Stimulated activated CD4-positive, alpha-beta T cell treated with anti-CD3 and anti-CD28 coated beads, Interleukin-1b, Interleukin-23, amount 100 ng/mL, for 1 hour (primary cell): ENCODE results near the gene NFE2.
"Not testable (repeated sequence)": the region's sequence is repeated elsewhere in the genome, so short reads cannot be mapped to it uniquely, and the experiment has no call there.

Experiments used
- DNase-seq, 2 donors: peaks; one replicate each; pipeline ENCODE4 v3.0.0-alpha.2; 2020; ENCODE audit warnings: low read depth in 2 of 2

The NFE2 gene

DNA sequence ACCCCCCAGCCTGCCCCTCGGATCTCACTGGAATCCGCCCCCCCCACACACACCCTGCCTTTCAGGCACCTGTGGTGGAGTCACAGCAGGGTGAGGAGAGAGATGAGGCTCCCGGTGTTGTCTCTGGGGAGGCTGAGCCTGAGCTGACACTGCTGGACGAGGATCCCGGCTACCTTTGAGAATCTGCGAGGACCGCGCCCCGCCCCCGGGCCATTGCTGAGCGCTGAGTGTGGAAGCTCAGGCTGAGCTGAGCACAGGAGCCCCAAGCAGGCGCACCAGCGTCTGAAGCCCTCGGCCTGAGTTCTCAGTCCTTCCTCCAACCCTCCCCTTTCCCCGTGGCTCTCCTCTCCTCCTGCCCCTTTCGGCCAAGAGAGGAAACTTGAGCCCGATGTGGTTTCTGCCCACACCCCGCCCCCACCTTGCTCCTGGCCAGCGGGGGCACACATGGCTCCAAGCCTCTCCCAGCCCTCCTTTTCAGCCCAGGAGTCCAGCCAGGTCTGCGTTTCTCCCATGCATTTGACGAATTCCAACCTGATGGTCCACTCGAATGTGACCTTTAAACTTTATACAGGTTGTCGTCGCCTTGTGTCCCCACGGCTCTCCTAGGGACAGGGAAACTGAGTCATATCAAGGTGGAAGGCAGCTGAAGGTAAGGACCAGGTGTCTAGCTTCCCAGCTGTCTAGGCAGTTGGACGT lies at the start of gene NFE2:
NFE2 (minus strand) TSS at position 284 of the 696 bp plus-strand sequence. CDS start 5,767 bp downstream, outside the sequence.
- no peak for DNase-seq

DNA sequence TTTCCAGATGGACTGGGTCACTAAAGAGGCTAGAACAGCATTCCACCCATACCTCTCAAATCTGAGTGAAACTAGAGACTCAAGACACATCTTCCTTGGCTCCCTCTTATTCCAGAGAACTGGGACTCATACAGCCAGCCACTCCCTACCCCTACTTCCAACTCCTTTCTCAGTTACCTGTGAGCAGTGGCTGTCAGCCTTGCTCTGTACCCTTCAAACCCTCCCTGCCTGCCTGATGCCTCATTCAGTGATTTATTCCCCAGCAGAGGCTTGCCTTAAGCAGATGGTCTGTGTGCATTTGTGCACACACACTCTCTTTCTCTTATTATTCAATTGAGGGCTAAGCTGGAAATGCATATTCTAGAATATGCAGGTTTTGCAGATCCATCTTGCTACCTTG lies 48.9 kb upstream of the NFE2 start:
- no peak for DNase-seq

DNA sequence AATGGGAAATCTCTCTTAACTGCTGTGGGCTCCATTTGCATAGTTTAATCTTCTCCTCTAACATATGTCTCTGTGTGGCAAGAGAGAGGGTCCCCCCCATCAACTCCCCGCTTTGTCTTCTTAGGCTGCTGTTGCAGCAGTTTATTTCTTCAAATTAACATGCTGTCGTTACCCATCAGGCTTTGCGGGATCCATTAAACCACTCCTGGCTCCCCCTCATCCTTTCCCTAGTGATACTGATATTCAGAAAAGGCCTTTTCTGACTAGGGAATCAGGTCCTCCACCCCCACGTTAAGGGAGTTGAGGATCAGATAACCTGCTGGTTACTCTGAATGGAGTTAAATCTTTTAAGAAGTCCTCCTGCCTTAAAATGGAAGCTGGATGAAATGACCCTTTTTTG lies 48.2 kb upstream of the NFE2 start:
- no peak for DNase-seq

DNA sequence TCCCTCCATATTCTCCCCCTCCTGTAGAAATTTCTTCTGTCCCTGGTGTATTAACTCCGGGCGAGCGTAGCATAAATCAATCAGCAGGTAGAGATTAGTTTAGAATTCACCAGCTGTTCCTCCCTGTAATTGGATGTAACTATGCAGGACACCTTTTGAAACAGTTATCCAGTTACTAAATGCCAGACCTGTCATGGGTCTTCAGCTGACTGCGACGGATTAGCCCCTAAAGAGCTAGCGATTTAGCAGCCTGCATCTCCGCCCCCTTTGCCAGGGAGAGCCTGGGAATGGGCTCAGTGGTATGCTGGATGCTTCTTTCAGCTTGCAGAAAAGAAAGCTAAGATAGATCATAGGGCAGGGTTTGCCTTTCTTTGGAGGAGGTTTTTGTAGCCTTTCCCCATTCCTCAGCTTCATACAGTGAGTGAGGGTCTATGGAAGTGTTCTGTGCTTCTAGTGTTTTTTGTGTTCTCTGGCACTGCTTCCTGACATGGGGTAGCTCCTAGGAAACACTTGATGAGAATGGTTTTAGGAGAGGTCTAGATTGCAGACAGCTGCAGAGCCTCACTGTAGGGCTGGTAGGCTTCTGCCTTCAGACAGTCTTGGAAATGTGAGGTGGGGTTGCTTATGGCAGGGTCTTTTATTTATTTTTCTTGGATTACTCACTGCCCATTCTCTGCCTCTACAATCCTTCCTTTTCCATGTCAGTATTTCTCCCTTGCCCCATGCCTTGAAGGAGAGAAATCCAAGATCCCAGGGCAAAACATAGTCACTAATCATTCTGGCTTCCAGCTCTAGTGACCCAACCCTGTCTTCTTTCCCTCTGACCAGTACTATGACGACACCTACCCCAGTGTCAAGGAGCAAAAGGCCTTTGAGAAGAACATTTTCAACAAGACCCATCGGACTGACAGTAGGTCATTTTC lies 40.8 kb upstream of the NFE2 start:
- no peak for DNase-seq

DNA sequence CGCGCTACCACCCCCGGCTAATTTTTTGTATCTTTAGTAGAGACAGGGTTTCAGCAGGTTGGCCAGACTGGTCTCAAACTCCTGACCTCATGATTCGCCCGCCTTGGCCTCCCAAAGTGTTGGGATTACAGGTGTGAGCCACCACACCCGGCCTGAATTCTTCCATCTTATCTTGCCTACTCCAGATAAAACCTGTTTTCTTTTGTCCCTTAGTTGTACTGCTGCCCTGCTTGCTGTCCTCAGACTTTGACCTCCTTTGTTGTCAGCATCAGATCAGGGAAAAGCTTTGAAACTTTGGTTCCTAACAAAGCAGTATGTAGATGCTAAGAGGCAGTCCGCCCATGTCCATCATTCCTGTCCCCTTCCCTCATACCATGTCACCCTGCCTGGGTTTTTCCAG lies 40.0 kb upstream of the NFE2 start:
- DNase-seq: no peak

DNA sequence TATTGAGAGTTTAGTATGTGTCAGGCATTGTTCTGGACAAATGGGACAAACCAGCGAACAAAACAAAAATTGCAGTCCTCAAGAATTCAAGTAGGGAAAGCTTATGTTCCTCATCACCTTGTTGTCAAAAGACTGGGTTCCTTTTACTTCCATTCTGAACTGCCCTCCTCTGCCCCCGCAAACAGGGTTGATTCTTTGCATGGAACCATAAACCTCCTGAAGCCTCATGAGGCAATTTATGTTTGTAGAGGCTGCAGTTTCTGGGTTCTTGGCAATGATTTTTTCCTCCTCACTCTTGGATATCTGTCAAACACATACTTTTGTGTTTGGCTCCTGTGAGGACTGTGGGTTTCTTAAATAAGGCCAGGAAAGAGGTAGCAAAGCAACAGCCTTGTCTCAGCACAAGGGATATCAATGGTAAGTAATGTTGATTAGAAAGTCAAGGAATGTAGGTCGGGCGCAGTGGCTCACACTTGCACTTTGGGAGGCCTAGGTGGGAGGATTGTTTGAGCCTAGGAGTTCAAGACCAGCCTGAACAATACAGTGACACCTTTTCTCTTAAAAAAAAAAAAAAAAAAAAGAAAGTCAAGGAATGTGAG lies 38.0 kb upstream of the NFE2 start:
- DNase-seq: no peak

DNA sequence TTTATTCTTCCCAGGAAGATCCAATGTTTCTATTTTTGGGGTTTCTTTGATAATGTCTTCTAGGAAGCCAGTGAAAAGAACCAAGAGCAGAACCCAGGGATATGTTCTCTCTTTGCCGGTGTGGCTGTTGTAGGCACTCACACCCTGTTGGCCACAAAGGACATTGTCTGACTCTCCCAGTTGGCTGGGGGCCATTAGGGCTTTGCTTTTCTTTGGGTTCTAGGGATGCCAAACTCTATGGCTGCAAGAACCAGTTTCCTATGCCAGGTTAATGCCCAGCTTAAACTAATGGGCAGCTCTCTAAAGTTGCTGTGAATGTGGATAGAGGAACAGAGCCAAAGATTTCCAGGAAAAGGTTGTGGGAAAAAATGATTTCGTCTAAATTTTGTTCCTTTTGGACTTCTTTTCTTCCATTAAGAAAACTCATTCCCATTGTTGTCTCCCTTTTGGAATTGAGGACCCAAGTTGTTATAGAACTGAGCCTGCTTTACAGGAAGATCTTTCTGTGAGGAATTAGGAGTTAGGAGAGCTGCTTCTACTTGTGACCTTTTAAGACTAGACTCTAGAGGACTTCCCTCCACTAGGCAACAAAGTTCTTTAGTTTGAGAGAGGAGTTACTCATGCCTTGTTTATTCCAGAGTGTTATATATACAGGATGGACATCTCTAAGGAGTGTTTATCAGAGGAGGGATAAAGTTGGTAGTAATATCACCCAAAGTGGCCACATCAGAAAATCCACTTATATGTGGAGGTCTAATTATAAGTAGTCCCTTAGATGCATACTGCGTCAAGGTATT lies 37.2 kb upstream of the NFE2 start:
- no peak for DNase-seq

DNA sequence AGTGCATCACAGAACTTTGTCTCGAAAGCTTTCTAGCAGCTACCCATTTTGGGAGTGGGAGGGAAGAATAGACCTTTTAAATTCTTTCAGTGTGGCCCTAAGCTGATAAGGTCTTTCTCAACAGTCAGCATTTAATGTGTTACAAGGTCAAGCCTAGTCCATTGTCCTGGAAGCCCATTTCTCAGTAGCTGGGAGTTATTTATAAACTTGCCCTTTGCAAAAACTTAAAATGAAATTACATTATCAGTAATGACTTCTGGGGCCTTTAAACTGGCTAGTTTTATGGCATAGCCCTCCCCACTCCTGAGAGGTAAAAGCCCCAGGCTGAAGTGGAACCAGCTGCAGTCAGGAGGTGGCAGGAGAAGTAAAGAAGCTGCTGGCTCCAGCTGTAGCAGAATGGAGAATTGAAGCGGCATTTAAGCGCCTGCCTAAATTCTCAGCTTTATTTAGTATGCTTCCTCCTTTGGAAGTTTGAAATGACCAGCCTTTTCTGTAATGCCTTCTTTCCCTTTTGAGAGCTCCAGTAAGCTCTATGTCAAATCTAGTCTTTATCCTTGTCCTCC lies 36.5 kb upstream of the NFE2 start:
- DNase-seq: no peak

DNA sequence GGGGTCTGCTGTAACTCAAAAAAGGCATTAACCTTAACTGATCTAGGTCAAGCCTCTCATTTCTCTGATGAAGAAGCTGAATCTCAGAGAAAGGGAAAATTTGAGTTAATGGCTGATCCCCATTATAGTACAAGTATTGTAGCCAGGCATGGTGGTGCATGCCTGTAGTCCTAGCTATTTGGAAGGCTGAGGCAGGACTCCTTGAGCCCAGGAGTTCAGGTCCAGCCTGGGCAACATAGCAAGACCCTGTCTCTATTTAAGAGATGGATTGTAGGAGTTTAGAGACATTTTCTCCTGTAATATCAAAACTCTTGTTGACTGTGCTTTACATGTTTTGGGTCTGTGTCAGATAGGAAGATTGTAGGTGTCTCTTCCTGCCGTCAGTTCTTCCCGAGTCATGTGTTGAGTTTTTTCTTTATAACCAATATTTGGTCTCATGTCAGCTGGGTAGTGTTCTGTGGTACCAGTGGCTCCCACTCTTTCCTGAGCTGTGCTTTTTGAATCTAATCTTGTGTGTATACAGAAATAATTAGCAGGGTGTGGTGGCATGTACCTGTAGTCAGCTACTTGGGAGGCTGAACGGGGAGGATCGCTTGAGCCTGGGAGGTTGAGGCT lies 32.7 kb upstream of the NFE2 start:
- no peak for DNase-seq

DNA sequence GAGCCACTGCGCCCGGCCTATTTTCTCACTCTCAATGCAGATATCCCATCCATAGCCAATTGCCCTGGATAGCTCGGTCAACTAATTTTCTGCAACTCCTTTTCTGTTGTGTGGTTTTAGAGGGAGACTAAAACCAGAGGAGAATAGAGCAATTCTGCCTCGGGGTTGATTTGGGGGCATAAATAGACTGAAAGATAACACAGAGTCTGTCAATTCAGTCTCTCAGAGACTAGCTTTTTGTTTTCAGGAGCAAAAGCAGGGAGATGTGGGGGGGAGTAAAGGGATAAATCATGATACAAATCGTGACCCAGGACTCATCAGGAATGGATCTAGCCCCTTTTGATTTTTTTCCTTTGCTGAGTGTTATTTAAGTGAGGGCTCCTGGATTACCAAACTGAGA lies 30.6 kb upstream of the NFE2 start:
- DNase-seq: no peak

DNA sequence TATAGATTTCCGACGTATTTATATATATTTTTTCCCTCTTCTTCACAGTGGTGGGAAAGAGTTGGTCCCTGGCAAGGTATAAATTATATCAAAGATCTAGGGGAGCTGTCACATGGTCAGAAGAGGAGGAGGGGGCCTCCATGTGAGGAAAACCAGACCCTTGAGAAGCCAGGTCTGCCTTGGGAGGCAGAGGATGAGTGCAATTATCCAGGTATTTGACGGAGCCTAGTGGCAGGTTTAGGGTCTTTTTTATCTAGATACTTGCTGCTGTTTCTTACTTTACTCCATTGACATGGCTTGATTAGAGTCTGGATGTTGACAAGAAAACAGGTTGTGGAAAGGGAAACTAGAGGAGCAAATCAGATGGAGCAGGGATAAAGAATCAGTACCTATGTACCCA lies 29.6 kb upstream of the NFE2 start:
- DNase-seq: no peak

DNA sequence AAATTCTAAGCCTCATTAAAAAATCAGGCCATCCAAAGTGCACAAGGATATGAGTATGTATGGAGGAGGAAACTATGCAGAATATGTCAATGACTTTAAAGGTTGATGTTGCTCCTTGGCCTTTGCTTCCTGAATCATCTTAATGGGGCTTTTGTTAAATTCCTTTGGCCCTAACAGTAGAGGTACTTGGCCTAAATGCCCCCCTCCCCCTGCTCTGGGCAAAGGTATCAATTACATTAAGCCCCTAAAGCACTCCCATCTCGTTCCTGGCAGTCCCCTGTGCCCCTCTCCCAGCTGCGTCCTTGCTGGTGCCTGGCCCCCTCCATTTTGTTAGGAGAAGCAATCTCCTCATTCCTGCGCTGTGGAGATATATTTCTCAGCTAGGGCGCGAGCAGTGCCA lies 28.9 kb upstream of the NFE2 start:
- no peak for DNase-seq

DNA sequence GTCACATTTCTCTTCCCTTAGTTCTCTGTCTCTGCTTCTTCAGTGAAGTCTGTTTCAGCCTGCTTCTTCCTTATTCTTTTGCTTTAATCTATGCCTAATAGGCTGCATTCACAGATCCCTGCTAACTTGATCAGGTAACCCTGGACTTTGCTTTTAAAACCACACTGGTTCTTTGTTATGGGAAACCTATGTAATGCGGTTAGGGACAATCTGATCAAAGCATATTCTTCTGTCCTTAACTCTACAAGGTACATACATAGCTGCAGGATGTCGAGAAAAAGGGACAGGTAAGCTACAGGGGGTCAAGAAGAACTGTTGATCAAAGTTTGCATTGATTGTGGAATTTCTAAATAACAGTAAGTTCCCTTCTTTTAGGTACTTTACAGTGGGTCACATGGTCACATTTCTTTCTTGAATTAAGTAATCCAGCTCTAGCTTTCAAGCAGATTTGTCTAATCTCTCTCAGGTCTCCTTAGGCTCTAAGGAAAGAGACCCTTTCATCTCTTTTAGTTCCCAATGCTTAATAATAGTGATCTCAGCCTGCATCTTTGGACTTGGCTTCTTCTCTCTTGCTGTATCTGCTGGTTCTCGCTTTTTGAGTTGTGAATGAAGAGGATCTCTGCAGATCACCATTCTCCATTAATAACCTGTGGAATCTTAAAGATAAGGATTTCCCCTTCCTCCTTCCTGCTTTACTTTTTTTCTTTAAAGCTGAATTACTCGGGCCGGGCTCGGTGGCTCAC lies 28.0 kb upstream of the NFE2 start:
- no peak for DNase-seq

DNA sequence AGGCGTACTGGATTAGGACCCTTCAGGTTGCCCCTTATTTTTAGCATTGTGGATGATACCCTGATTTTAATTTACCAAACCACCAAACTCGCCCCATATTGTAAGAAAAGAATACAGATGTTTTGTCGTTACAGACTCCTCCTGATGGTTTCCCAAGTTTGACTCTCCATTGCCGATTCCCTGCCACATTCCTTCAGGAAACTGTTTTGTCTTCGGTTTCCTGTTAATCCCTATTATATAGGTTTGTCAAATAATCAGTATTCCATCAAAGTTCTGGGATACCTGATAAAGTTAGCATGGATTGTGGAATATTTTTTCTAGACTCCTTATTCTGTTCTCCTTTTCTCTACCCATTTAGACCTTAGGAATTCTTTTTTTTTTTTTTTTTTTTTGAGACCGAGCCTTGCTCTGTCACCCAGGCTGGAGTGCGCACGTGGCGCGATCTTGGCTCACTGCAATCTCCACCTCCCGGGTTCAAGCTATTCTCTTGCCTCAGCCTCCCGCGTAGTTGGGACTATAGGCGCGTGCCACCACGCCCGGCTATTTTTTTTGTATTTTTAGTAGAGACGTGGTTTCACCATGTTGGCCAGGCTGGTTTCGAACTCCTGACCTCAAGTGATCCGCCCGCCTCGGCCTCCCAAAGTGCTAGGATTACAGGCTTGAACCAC lies 24.8 kb upstream of the NFE2 start:
- DNase-seq: not testable (repeated sequence)

DNA sequence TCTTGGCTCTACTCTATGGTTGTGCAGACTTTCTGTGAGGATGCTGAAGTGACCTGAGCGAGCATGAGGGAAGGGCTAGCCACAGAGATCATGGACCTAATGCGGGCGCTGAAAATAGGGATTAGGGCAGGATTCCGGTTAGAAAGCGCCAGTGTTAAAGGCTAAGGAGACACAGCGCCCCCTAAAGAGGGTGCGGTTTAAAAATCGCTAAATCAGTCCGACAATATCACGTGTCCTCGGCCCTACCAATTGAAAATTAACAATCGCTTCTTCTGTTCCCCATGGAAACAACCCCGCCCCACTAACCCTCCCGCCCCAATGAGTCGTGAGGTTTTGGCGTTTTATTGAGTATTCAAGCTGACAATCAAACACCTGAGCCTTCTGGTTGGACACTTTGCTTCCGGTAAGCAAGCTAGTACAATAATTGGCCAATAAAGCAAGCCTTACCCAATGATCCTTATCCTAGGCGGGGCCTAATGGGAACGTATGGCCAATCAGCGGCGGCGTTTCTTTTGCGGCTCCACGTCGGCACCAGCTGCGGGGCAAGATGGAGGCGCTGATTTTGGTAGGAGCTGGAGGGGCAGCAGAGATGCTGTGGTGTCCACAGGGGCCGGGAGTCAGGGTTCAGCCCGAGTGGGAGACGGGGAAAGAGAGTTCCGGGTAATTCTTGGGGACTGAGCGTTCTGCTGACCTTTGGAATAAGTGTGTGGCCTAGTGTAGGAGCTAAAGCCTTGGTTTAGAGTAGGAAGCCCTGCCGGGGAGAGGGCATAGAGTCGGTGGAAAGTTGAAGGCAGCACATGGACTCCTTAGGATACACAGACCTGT lies 24.0 kb upstream of the NFE2 start, which contains the start of gene COPZ1:
COPZ1 (plus strand) TSS at position 515 of the 825 bp plus-strand sequence; CDS start at position 548, 33 bp downstream.
- peak; percentile 80 for DNase-seq

DNA sequence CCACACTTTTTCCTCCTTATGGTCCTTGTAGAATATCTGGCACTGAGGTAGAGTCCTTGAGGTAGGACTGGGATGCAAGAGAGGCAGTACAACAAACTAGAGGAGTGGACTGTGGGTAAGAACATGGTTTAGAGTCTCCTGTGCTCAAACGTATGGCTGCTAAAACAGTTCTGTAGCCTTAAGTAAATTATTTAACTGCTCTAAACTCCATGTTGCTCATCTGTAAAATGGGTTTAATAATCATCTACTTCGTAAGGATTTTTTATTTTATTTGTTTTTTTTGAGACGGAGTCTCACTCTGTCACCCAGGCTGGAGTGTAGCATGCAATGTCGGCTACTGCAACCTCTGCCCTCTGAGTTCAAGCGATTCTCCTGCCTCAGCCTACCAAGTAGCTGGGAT lies 20.5 kb upstream of the NFE2 start:
- no peak for DNase-seq

DNA sequence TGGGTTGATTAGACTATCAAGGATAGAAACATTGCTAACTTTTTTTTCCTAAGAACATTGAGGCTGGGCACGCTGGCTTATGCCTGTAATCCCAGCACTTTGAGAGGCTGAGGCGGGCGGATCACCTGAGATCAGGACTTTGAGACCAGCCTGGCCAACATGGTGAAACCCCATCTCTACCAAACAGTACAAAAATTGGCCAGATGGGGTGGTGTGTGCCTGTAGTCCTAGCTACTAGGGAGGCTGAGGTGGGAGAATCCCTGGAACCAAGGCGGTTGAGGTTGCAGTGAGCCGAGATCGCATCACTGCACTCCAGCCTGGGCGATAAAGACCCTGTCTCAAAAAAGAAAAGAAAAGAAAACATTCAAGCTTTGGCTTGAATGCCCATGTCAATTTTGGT lies 11.5 kb upstream of the NFE2 start:
- not testable (repeated sequence) for DNase-seq

DNA sequence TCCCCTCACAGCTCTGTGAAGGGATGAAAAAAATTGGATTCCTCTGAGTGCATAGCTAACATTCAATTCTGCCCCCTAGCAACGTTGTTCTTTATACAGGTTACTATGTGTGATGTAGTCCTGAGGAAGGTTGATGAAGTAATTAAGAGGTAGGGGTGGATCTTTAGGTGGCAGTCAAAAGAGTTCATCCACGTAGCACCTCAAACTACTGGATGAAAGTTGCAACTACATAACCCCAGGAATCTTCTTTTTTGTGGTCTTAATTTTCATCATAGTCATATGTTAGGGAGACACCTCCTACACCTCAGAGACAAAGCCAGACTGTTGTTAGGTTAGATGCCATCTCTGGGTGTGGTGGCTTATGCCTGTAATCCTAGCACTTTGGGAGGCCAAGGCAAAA lies 10.2 kb upstream of the NFE2 start:
- no peak for DNase-seq
